NCI-H128 (cell line): ENCODE measurements around the gene RPL10.

Experiments used
- DNase-seq: peaks from one replicate; lab custom pipeline; 2025; ENCODE audit not compliant: unreplicated experiment; lab: John Stamatoyannopoulos, UW

RPL10 gene

GRCh38 chrX:154360155-154360713, 37.9 kb upstream of the RPL10 start:
- no peak for DNase-seq

- DNase-seq, result no peak
Observed at GRCh38 chrX:154362085-154362742, 36.0 kb upstream of the RPL10 start.

GRCh38 chrX:154363706-154364439, 34.3 kb upstream of the RPL10 start:
- no peak for DNase-seq

DNA sequence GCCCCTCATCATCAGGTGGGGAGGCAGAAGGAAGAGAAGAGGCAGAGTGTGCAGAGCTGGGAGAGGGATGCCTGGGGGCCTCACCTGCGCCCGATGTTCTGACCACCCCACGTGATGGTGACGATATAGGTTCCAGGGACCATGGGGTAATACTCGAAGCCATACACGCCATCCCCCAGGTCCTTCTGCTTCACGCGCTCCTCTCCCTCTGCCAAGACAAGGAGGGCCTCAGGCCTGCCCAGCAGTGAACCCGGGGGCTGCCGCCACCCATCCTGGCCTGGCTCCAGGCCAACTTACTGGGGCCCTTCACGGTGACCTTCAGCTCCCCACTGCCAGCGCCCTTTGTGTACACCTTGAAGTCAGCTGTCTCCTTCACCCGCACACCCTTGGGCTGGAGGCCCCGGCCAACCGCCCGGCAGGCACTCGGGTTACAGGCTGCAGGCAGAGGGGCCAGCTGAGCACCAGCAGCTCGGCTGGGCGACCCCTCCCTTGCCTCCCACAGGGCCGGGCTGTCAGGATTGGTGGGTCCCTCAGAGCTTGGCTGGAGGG, 33.1 kb upstream of the RPL10 start:
- DNase-seq, result no peak

DNA sequence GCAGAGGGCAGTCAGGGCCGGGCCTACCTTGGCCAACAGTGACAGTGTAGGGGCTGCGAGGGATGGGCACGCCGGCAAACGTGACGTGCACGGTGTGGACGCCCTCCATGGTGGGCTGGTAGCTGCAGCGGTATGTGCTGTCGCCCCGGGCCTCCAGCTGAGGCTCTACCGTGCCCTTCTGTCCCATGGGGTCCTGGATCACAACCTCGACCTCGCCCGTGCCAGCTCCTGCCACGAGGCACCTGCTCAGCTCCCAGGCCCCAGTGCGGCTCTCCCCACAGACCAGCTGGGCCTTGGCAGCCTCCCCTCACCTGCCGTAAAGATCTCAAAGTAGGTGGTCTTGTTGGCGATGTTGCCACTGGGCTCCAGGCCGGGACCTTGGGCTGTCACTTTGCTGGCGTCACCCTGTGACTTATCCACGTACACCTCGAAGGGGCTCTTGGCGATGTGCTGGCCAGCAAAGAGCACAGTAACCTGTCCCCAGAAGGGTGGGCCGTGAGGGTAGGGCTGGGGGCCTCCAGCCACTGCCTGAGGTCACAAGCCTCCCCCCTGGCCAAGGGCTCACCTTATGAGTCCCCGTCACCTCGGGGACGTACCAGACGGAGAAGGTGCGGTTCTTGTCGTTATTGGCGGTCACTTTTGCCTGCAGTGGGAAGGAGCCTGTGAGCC, 32.0 kb upstream of the RPL10 start:
- no peak for DNase-seq

GRCh38 chrX:154366666-154367055, 31.5 kb upstream of the RPL10 start:
- DNase-seq, result no peak

- DNase-seq, result no peak
Observed at GRCh38 chrX:154367474-154368308, 30.5 kb upstream of the RPL10 start.

DNA sequence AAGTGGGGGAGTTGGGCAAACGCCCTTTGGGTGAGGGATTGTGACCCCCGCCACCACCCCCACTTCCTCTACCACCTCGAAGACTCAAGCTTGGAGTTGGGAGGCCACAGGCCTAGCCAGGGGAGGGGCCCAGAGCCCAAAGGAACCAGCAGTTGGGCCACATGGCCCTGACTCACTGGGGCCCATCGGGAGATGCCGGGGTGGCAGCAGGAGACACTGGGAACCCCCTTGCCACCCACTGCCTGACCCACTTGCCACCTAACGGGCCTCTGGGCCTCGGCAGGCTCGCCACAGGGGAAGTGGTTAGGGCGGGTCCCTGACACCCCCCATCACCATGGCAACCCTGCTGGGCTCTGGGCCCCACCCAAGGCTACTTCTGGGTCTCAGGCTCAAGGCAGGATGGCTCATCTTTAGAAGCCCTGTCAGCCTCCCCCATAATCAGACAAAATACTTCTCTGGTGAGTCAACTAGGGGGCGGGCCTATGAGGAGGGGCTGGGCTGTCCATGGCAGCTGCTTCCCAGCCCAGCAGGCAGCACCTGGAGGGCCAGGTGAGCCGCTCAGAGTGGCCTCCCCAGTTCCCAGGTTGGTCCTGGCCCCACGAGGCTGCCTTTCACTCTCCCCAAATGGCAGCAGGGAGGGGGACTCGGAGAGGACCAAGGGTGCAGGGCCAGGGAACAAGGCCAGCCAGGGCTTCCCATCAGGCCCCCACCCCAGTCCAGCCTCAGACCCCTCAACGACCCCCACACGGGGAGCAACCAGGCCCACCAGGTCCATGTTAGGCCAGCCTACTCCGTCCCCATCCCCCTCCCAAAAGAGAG, 29.3 kb upstream of the RPL10 start:
- peak; percentile 16 for DNase-seq

GRCh38 chrX:154369449-154370299, 28.5 kb upstream of the RPL10 start:
- peak; percentile 22 for DNase-seq

GRCh38 chrX:154370300-154371016, 27.7 kb upstream of the RPL10 start:
- DNase-seq, result no peak

GRCh38 chrX:154371017-154371788, 27.0 kb upstream of the RPL10 start:
- DNase-seq, result peak; percentile 87

DNA sequence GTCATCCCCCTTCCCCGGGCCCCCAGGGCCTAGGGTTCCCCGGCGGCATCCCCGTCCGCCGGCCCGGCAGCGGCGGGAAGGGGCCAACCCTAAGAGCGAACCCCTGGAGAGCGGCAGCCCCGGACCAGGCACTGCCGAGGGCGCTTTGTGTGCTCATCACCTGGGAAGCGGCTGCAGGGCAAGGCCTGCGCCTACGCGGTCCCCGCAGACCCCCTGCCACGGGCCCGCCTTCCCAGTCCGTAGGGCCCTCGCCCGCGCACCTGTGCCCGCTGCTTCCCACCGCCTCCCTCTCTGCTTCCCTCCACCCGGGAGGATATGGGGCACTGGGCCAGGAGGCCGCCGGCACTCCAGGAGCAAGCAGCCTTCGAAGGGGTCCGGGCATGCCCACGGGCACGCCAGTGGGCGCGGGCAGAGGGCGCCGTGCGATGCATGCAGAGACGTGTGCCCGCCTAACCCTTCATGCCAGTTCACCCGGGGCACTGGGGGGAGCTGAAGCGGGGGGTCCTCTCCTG, 26.3 kb upstream of the RPL10 start:
- no peak for DNase-seq

DNA sequence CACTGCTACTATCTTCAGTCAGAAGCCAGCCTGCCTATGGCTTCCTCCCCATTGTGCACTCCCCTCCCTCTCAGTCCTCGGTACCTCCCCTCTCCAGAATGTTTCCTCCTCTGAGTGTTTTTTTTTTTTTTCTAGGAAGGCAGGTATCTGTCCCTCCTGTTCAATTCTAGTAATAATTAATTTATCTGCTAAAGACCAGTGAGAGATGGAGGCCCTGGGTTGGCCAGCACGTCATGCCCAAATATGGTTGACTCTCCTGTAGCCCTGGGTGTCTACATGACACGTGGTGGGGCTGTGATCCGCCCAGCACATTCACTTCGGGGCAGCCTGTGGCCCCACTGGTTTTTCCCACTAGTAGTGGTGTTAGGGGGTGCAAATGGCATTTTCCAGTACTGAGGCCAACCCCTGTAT, 25.6 kb upstream of the RPL10 start:
- no peak for DNase-seq

DNA sequence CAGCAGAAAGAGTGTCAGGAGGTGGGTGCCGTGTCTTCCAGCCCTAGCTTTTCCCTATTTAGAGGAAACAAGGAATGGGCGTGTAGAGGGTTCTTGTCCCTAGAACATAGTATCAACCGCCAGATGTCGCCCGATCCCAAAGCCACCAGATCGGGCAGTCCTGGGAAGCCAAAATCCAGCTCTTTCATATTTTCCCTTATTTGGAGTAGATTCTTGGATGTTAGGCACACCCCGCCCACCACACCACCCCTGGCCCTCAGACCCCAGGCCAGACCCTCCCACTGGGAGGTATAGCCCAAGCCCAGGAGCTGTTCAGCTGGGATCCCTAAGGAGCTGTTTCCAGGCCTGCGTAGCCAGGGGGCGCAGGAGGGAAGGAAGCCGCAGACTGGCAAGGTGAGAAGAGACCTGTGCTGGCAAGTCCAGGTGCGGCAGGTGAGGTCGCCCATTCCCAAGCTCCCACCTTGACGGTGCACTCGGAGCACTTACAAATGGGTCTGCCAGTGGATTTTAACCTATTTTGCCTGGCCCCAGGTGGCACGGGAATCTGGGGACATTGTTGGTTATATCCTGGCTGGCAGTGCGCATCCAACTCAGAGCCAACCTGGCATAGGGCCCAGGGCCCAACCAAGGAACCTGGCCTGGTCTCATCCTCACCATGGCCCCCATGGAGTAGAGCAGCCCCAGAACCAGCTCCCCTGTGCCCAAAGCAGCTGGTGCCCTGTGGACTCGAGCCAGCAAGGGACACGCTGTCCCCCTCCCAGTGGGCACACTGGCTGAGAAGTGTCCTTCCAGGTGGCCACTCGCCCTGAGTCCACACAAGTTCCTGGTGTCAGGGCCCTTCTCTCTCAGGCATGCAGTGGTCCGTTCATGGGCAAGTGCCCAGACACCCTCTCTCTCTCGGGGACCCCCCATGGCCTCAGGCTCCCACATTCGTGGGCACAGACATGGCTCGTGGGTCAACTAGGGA, 24.6 kb upstream of the RPL10 start:
- peak; percentile 25 for DNase-seq

DNA sequence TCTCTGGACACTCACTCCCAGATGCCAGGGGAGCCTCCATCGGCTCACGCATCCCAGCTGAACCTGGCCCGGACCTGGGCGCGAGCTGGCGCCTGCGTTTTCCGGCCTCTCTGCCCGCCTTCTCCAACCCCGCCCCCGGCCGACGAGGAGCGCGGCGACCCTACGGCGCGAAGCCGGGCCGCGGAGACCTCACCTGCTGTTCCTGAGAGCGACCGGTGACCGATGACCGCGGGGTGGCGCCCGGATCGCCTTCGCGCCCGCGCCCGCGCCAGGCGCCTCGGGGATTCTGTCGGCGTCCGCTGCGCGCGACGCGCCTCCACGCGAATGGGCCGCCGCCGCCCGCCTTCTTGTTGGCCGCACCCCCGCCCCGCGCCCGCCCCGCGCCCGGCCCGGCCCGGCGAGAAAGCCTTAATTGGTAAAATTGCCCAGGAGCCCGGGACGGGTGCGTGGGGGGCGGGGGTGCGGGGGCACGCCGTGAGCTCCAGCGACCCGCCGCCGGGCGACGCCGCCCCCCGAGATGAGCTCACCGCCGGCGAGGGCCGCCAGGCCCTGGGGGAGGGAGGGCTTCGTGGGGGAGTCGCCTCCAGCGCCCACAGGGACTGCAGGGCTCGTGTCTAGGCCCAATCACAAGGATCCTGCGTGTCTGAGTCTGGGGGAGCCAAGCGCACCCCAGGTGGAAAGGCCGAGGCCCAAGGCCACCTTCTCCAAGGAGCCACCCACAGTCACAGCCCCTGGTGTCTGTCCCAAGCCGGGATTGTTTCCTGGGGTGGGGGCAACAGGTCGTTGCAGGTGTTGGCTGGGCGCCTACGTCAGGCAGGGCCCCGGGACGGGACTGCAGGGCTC, 23.6 kb upstream of the RPL10 start, which contains the start of gene FLNA:
Gene FLNA (minus strand): TSS at position 322 of the 843 bp plus-strand sequence. CDS start 3,389 bp downstream, outside the sequence.
- DNase-seq, result no peak
